ENCODE results near the gene QSOX2.
"Not testable (repeated sequence)": the region's sequence is repeated elsewhere in the genome, so short reads cannot be mapped to it uniquely, and the experiment has no call there.

QSOX2 gene

DNA sequence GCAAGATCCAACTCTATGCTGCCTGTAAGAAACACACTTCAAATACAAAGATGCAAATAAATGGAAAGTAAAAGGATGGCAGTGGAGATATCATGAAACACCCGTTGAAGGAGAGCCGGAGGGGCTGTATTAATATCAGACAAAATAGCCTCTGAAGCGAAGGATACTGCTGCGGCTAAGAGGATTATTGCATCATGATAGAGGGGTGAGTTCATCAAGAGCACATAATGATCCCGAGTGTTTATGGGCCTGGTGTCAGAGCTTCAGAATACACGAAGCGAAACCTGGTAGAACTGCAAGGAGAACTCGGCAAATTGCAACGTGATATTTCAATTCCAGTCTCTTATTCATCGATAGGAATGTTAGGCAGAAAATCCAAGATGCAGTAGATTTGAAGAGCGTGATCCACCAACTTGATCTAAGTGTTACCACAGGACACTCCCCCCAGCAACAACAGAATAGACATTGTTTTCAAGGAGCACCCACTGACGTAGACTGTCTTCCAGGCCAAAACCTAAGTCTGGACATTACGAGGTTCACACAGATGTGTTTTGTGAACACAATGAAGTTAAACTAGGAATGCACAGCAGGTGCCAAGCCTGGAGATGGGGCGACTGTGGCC, 27.7 kb upstream of the QSOX2 start:
- Histone ChIP-seq H3K9me3 (ENCODE audit: control insufficient read depth, insufficient read depth, low read depth, low read length) (no peaks in the 10 kb centered on the region), H3K4me3 (ENCODE audit: low read depth, low read length) (no peak overlapping the region), H3K27me3 (ENCODE audit: control insufficient read depth, insufficient read depth, low read length) (no peaks in the 10 kb centered on the region), H3K36me3 (ENCODE audit: control insufficient read depth, insufficient read depth, low read length) (no peaks in the 10 kb centered on the region), H3K4me1 (ENCODE audit: control insufficient read depth, insufficient read depth, low read length) (peaks cover 8% of the 10 kb centered on the region), H3K27ac (ENCODE audit: low read depth, low read length) (no peak overlapping the region), H3K9ac (ENCODE audit: low read length) (no peak overlapping the region)

GRCh38 chr9:136270173-136270705, 24.6 kb upstream of the QSOX2 start:
- no peaks in the 10 kb centered on the region for H3K27me3 ChIP-seq (ENCODE audit: control insufficient read depth, insufficient read depth, low read length)
- H3K27ac ChIP-seq (ENCODE audit: low read depth, low read length) = no peak overlapping the region
- no peaks in the 10 kb centered on the region for H3K36me3 ChIP-seq (ENCODE audit: control insufficient read depth, insufficient read depth, low read length)
- peaks cover 14% of the 10 kb centered on the region for H3K4me1 ChIP-seq (ENCODE audit: control insufficient read depth, insufficient read depth, low read length)
- no peaks in the 10 kb centered on the region for H3K9me3 ChIP-seq (ENCODE audit: control insufficient read depth, insufficient read depth, low read depth, low read length)
- no peak overlapping the region for H3K9ac ChIP-seq (ENCODE audit: low read length)
- H3K4me3 ChIP-seq (ENCODE audit: low read depth, low read length) = no peak overlapping the region

GRCh38 chr9:136268735-136269134, 23.1 kb upstream of the QSOX2 start:
- Histone ChIP-seq H3K4me1 (ENCODE audit: control insufficient read depth, insufficient read depth, low read length) (peaks cover 14% of the 10 kb centered on the region), H3K4me3 (ENCODE audit: low read depth, low read length) (no peak overlapping the region), H3K9me3 (ENCODE audit: control insufficient read depth, insufficient read depth, low read depth, low read length) (no peaks in the 10 kb centered on the region), H3K27ac (ENCODE audit: low read depth, low read length) (no peak overlapping the region), H3K9ac (ENCODE audit: low read length) (no peak overlapping the region), H3K27me3 (ENCODE audit: control insufficient read depth, insufficient read depth, low read length) (no peaks in the 10 kb centered on the region), H3K36me3 (ENCODE audit: control insufficient read depth, insufficient read depth, low read length) (no peaks in the 10 kb centered on the region)

GRCh38 chr9:136268318-136268717, 22.7 kb upstream of the QSOX2 start:
- Histone ChIP-seq H3K9me3 (ENCODE audit: control insufficient read depth, insufficient read depth, low read depth, low read length) (no peaks in the 10 kb centered on the region), H3K27me3 (ENCODE audit: control insufficient read depth, insufficient read depth, low read length) (no peaks in the 10 kb centered on the region), H3K36me3 (ENCODE audit: control insufficient read depth, insufficient read depth, low read length) (no peaks in the 10 kb centered on the region), H3K9ac (ENCODE audit: low read length) (no peak overlapping the region), H3K4me1 (ENCODE audit: control insufficient read depth, insufficient read depth, low read length) (peaks cover 14% of the 10 kb centered on the region), H3K4me3 (ENCODE audit: low read depth, low read length) (no peak overlapping the region), H3K27ac (ENCODE audit: low read depth, low read length) (no peak overlapping the region)

DNA sequence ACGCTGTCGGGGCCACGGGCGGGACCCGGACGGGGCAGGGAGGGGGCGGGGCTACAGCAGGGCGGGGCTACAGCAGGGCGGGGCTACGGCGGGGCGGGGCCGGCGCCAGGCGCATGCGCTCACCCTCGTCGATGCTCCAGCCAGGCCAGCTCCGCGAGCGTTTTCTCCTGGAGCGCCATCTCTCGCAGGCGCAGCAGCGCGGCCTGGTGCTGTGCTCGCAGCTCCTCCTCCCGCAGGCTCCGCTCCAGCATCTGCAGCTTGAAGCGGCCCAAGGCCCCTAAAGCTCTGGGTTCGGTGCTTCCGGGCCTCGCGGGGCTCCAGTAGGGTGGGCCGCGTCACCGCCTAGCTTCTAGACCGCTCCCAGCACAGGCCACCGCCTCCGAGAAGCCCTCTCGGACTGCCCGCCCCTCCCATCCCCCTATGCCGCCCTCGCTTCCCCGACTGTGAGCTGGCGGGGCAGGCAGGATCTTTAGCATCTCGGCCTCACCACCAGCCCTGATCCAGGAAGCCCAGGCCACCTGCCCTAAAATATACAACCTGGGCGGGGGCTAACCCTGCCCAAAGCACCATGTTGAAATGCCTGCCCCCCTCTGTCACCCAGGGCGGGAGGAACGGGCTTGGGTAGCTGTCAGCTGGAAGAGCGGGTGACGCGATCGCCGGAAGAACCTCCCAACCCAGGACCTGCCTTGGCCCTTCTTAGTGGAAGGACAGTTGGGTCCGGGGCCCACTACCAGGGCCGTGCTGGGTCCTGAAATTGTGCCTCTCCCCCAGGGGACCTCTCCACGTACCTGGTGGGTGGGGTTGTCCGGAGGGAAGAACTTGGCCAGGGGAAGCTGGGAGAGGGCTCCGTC, 21.9 kb upstream of the QSOX2 start:
- peak overlapping the region; percentile 65 for H3K9ac ChIP-seq (ENCODE audit: low read length)
- H3K27me3 ChIP-seq (ENCODE audit: control insufficient read depth, insufficient read depth, low read length) = no peaks in the 10 kb centered on the region
- no peaks in the 10 kb centered on the region for H3K9me3 ChIP-seq (ENCODE audit: control insufficient read depth, insufficient read depth, low read depth, low read length)
- peaks cover 14% of the 10 kb centered on the region for H3K4me1 ChIP-seq (ENCODE audit: control insufficient read depth, insufficient read depth, low read length)
- no peak overlapping the region; the same call in 1 of the 2 replicates for H3K27ac ChIP-seq (ENCODE audit: low read depth, low read length)
- no peaks in the 10 kb centered on the region for H3K36me3 ChIP-seq (ENCODE audit: control insufficient read depth, insufficient read depth, low read length)
- H3K4me3 ChIP-seq (ENCODE audit: low read depth, low read length) = peak overlapping the region; percentile 78

DNA sequence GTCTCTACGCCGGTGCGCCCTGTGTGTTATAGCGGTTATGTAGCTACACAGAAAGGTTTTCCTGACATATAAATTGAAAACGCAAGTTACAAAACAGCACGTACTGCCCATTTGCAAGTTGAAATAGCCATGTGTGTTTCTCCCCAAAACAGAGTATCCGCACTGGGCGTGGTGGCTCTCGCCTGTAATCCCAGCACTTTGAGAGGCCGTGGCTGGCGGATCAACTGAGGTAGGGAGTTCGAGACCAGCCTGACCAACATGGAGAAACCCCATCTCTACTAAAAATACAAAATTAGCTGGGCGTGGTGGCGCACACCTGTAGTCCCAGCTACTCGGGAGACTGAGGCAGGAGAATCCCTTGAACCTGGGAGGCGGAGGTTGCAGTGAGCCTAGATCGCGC, 21.0 kb upstream of the QSOX2 start:
- H3K9ac ChIP-seq (ENCODE audit: low read length); H3K27ac ChIP-seq (ENCODE audit: low read depth, low read length); H3K9me3 ChIP-seq (ENCODE audit: control insufficient read depth, insufficient read depth, low read depth, low read length); H3K36me3 ChIP-seq (ENCODE audit: control insufficient read depth, insufficient read depth, low read length); H3K27me3 ChIP-seq (ENCODE audit: control insufficient read depth, insufficient read depth, low read length): not testable (repeated sequence)
- peaks cover 14% of the 10 kb centered on the region for H3K4me1 ChIP-seq (ENCODE audit: control insufficient read depth, insufficient read depth, low read length)
- H3K4me3 ChIP-seq (ENCODE audit: low read depth, low read length) = 0 out of 2 replicates have a peak overlapping the region, but pooled peaks have one; percentile 44

DNA sequence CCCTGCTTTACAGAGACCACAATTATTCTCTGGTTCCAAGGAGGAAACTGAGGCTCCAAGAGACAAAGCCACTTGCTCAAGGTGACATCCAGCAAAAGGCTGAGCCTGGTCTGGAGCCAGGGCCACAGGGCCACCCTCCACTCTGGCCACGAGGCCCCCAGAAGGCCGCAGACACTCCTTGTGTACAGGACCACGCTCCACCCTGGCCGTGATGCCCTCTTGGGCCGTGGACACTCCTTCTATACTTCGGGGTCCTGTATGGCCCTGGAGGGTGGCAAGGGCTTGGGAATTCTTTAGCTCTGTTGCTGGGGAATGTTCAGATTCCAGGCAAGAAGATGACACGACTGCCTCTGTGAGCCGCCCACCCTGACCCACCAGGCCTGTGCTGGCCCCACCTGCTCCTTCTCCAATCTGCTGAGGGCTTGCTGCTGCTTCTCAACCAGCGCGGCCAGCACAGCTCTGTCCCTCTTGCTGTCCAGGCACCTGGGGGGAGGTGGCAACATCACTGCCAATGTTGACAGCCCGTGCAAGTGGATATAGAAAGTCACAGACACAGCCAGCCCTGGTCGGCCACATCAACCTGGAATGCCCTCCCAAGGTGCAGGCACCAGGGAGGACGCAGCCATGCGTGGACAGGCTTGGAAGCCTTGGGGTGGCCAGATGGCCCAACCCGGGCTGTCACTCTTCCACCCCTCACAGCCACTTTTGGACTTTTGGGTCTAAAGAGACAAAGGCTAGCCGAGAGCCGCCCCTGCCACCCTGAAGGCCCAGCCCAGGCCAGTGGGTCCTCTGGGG, 20.1 kb upstream of the QSOX2 start:
- Histone ChIP-seq H3K9me3 (ENCODE audit: control insufficient read depth, insufficient read depth, low read depth, low read length) (no peaks in the 10 kb centered on the region), H3K27me3 (ENCODE audit: control insufficient read depth, insufficient read depth, low read length) (no peaks in the 10 kb centered on the region), H3K4me1 (ENCODE audit: control insufficient read depth, insufficient read depth, low read length) (peaks cover 14% of the 10 kb centered on the region), H3K36me3 (ENCODE audit: control insufficient read depth, insufficient read depth, low read length) (no peaks in the 10 kb centered on the region), H3K27ac (ENCODE audit: low read depth, low read length) (no peak overlapping the region), H3K9ac (ENCODE audit: low read length) (no peak overlapping the region), H3K4me3 (ENCODE audit: low read depth, low read length) (no peak overlapping the region)

DNA sequence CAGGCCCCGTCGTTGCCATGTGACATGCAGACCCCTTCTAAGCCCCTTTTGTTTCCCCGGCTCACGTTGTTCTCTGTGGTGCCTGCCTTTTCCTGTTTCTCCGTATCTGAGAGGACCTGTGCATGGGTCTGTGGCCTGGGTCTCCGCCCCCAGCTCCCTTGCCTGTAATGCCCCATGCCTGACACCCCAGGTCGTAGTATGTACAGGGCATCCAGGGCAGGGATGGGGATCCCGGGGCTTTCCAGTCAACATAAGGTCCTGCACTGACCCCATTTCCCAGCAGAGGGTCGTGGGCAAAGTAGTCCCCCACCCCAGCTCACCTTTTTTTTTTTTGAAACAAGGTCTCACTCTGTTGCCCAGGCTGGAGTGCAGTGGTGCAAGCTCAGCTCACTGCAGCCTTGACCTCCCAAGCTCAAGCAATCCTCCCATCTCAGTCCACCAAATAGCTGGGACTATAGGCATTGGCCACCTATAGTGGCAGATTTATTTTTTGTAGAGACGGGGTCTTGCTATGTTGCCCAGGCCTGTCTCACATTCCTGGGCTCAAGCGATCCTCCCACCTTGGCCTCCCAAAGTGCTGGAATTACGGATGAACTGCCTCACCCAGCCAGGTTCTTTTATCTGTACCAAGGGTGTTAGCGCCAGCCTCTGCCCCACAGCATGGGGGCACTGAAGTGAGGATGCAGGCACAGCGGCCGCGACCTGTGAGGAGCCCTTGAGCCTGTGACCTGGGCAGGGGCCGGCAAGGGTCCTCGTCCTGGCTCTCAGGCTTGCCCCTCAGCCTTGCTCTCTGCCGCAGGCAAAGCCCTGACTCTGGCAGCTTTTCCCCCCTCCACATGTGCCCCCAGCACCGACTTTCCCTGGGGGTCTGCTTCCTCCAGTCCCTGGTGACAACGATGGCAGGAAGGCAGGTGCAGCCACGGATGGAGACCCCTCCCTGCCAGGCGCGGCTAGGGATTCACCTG, 19.1 kb upstream of the QSOX2 start:
- Histone ChIP-seq H3K4me1 (ENCODE audit: control insufficient read depth, insufficient read depth, low read length) (peaks cover 15% of the 10 kb centered on the region), H3K9ac (ENCODE audit: low read length) (no peak overlapping the region), H3K27me3 (ENCODE audit: control insufficient read depth, insufficient read depth, low read length) (no peaks in the 10 kb centered on the region), H3K9me3 (ENCODE audit: control insufficient read depth, insufficient read depth, low read depth, low read length) (no peaks in the 10 kb centered on the region), H3K27ac (ENCODE audit: low read depth, low read length) (no peak overlapping the region), H3K4me3 (ENCODE audit: low read depth, low read length) (no peak overlapping the region), H3K36me3 (ENCODE audit: control insufficient read depth, insufficient read depth, low read length) (no peaks in the 10 kb centered on the region)

DNA sequence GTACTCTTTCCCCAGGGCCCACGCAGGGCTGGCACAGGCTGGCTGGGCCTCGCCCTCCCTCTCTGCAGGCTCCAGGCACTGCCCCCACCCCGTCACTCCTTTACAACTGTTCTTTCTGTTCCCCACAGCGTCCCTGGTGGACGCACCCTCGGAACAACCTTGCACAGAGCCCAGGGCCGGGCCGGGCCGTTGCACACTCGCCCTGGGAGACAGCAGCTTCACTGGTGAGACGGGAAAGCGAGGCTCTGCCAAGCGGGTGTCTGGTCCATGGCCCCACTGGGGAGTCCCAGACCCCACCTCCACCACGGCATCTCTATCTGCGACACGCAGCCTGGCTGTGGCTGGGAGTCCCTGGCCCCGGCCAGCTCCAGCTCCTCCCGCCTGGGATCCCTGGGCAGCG, 18.4 kb upstream of the QSOX2 start:
- Histone ChIP-seq H3K27me3 (ENCODE audit: control insufficient read depth, insufficient read depth, low read length) (no peaks in the 10 kb centered on the region), H3K27ac (ENCODE audit: low read depth, low read length) (no peak overlapping the region), H3K4me1 (ENCODE audit: control insufficient read depth, insufficient read depth, low read length) (peaks cover 22% of the 10 kb centered on the region), H3K9me3 (ENCODE audit: control insufficient read depth, insufficient read depth, low read depth, low read length) (no peaks in the 10 kb centered on the region), H3K4me3 (ENCODE audit: low read depth, low read length) (no peak overlapping the region), H3K9ac (ENCODE audit: low read length) (no peak overlapping the region), H3K36me3 (ENCODE audit: control insufficient read depth, insufficient read depth, low read length) (no peaks in the 10 kb centered on the region)

- Histone ChIP-seq H3K27ac (ENCODE audit: low read depth, low read length) (no peak overlapping the region), H3K9me3 (ENCODE audit: control insufficient read depth, insufficient read depth, low read depth, low read length) (no peaks in the 10 kb centered on the region), H3K27me3 (ENCODE audit: control insufficient read depth, insufficient read depth, low read length) (no peaks in the 10 kb centered on the region), H3K36me3 (ENCODE audit: control insufficient read depth, insufficient read depth, low read length) (no peaks in the 10 kb centered on the region), H3K4me3 (ENCODE audit: low read depth, low read length) (no peak overlapping the region), H3K9ac (ENCODE audit: low read length) (no peak overlapping the region), H3K4me1 (ENCODE audit: control insufficient read depth, insufficient read depth, low read length) (peaks cover 12% of the 10 kb centered on the region; the same call in 1 of the 2 replicates)
Observed at GRCh38 chr9:136262671-136263178, 17.1 kb upstream of the QSOX2 start.
